GM21515 (cell line): ENCODE data around the gene AK1.
"Not testable (repeated sequence)": the region's sequence is repeated elsewhere in the genome, so short reads cannot be mapped to it uniquely, and the experiment has no call there.

Experiments
- ATAC-seq: cut with Tn5 transposase; IDR thresholded peaks from one replicate; pipeline ENCODE4 v1.9.1; 2021; ENCODE audit not compliant: unreplicated experiment

AK1 gene

DNA sequence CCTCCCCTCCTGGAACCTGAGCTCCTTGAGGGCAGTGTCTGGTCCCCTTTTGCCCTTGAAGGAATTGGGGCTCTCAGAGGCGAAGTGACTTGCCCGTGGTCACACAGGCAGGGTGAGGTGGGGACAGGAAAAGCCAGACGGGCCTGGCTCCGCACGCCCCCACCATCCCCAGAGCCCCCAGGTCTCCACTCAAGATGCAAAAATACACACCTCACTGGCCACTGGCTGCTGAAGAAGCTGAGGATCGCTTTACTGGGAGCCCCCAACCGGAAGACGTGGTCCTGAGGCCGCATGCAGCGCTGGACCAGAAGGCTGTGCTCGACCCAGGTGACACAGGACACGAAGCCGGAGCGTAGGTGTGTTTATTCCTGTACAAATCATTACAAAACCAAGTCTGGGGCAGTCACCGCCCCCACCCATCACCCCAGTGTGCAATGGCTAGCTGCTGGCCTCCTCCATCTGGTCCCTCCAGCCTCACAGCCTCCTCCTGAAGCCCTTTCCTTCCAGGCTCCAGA lies 7.6 kb upstream of the AK1 start:
- no peak for ATAC-seq

DNA sequence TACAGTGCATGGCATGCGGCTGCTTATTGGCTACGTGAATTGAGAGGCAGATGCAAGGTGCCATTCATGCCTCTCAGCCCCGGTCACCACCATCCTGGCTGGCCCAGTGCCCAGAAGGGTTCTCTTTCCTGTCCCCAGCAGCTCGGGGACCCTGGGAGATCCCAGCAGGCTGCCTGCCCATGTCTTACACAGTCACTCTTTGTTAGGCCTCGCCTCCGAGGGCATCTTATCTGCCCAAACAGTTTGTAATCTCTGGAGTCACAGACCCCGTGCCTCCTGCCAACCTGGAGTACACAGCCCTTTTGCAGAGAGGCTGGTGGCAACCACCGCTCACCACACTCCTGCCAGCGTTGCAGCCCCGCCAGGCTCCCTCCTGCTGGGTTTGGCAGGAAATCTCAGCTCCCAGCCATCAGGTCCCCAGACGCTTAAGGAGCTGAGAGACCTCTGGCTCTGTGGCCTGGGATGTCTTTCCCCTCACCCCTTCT lies 7.0 kb upstream of the AK1 start:
- no peak for ATAC-seq

DNA sequence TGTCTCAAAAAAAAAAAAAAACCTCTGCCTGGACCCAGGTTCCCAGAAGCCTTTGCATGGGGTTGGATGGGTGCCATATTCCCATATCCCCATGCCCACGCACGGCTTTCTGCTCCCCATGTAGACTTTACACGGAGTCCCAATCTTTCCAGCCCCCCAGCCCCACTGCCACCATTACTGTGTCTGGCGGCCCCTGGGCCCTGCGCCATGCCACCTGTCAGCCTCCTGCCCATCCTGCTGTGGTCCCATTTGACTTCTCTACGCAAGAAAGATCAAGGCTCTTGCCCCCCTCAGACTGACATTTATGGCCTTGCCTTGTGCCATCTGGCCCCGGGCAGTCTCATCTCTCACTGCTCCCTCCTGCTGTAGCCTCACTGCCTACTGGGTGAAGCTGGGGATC lies 6.5 kb upstream of the AK1 start:
- no peak for ATAC-seq

DNA sequence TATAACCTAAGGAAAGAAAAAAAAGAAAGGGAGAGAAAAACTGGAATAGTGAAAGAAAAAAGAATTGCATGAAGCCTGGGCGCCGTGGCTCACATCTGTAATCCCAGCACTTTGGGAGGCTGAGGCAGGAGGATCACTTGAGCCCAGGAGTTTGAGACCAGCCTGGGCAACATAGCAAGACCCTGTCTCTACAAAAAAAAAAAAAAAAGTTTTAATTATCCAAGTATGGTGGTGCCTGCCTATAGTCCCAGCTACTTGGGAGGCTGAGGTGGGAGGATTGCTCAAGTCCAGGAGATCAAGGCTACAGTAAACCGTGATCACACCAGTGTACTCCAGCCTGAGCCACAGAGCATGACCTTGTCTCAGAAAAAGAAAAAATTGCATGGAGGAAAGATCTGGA lies 4.2 kb upstream of the AK1 start:
- ATAC-seq, result not testable (repeated sequence)

DNA sequence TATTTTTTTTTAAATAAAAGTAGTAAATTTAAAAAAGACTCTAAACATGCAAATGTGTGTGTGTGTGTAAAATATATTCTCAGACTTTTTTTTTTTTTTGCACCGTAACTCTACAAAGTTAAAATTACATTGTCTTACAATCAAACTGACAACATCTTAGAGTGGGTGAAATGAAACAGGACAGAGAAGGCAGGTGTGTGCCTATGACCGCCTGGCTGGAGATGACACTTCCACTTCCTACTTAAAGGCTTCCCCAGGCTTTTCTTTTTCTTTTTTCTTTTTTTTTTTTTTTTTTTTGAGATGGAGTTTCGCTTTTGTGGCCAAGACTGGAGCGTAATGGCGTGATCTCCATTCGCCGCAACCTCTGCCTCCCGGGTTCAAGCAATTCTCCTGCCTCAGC lies 2.7 kb upstream of the AK1 start:
- ATAC-seq, result no peak

- no peak for ATAC-seq
Measured at GRCh38 chr9:127878652-127879390, 1.3 kb upstream of the AK1 start.

DNA sequence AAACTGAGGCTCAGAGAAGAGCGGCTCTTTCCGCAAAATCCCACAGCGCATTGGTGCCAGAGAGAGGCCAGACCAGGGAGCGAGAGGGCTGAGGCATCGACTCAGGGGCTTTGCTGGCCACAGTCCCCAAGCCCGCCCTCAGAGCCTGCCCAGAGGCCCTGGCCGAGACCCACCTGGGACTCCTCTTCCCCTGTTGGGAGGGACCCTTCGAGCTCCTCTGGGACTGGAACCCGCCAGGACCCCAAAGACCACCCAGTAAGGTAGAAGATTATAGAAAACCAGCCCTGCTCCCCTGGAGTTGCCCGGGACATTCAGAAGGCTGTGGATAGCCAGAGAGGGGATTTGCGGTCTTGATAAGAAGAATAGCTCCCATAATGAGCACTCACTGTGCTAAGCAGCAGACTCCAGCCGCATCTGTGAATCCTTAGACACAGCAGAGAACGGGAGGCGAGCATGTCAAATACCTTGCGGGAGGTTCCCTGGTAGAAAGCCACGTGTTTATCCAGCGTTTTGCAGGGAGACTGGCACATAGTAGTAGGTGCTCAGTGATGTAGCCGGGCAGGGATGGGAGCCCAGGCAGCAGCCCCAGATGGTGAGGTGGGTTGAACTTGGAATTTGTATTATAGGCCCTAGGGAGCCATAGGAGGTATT lies 651 bp upstream of the AK1 start:
- ATAC-seq, result no peak

DNA sequence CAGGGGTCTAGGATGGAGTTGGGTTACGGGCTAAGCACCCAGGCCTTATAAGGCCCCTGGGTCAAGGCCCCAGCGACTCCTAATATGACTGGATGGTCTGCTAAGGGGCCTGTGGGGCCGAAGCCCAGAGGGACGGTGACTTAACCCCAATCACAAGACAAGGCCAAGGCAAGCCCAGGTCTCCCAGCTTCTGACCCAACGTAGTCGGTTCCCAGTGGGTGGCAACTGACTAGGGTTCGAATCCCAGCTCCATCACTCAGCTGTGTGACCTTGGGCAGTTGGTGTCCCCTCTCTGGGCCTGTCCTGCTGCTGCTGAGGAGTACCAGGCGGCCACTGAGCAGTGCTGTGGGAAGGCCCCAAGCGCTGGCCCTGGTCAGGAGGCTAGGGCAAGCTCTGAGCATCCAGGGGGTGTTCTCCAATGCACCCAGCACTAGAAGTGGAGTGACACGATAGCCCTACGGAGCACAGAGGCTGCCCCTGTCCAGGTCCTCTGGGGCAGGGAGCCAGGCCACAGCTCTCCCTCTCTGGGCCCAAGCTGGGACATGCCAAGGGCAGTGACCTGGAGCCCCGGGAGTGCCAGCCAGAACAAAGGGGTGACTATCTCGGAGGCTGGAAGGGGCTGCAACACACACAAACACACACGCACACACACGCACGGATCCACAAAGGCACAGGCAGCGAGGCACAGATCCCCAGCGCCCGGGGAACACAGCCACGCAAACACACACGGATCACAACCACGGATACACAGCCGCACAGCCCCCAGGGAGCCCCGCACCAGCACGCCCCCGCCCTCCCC lies 512 bp downstream of the AK1 start:
- no peak for ATAC-seq

GRCh38 chr9:127876026-127876763 lies 1.3 kb downstream of the AK1 start:
- no peak for ATAC-seq

- ATAC-seq, result no peak
Measured at GRCh38 chr9:127875306-127875966, 2.0 kb downstream of the AK1 start.

- ATAC-seq, result no peak
Measured at GRCh38 chr9:127874301-127875221, 2.9 kb downstream of the AK1 start.

DNA sequence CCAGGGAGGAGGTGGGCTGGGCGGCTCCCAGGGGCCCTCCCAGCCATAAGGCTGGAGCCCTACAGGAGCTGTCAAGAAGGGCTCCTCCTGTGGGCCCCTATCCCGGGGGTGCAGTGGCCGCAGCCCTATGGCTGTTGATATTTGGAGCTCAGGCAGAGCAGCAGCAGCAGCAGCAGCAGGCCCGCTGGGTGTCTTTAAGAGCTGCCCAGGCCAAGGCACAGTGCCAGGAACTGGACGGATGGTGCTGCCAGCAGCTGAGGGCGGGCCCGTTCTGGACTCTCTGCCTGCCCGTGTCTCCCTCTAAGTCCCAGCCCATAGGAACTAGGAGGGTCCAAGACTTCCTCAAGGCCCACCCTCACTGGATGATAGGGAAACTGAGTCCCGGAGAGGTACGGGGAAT lies 3.6 kb downstream of the AK1 start:
- no peak for ATAC-seq

DNA sequence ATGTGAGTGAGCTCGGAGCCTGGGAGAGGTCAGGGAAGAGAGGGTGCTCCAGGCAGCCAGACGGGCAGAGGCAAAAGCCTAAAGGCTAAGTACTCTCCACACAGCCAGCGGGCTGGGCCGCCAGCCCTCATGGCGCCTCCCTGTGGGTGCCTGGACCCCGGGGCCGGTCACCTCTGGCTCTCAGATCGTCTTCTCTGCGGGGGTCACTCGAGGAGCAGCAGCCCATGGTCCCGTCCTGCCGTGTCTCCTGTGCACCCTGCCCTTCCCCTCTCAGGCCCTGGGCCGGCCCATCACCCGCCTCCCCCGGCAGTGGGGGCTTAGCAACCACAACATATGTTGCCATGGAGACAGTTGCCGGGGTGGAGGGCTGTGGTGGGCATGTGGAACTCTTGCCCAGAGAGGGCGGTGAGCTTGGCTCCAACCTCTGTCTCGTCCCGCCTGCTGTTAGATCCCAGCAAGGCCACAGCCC lies 4.2 kb downstream of the AK1 start:
- ATAC-seq, result no peak

GRCh38 chr9:127872369-127873222 lies 4.9 kb downstream of the AK1 start:
- no peak for ATAC-seq

DNA sequence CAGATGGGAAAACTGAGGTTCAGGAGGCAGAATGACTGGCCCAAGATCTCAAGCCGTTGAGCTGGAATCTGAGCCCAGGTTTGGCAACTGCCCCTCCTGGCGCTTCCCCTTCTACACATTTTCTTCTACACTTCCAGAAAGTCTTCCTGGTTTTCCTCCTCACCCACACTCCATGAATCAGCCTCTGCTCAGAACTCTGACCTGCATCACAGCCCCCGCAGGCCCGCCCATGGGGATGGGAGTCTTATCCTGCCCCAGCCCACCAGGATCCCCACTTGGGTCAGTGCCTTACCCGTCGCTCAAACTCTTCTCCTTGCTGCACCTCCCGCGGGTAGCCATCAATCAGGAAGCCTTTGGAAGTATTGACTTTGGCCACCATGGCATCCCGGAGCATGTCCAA lies 5.9 kb downstream of the AK1 start:
- ATAC-seq, result no peak

- ATAC-seq, result no peak
Measured at GRCh38 chr9:127870887-127871286, 6.6 kb downstream of the AK1 start.

DNA sequence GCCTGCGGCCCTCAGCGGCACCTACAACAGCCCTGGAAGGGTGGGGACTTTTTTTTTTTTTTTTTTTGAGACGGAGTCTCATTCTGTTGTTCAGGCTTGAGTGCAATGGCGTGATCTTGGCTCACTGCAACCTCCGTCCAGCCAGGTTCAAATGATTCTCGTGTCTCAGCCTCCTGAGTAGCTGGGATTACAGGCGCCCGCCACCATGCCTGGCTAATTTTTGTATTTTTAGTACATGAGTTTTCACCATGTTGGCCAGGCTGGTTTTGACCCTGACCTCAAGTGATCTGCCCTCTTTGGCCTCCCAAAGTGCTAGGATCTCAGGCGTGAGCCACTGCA lies 7.4 kb downstream of the AK1 start:
- ATAC-seq, result not testable (repeated sequence)
